ENCODE measurements around the gene SYTL3. TPM values are rescaled to one million over a fixed set of nuclear protein-coding genes. Genes with fewer than 3 reads are reported as not detected.

The SYTL3 gene
- total RNA-seq, 3 donors from 2014 or later (not counting 1 experiment from before 2014, with no cell fraction given), result 84.1 to 143 (median 89.0) TPM

GRCh38 chr6:158743033-158743651 is 93.3 kb downstream of the SYTL3 start:
- WGBS (ENCODE audit: insufficient coverage), result 97% methylated on average over 6 of the region's 6 CpGs
- intact Hi-C loops (cut with micrococcal nuclease), result no loop called here
- H3K27me3 Mint-ChIP-seq (ENCODE audit: low read depth in 2 of 2), result no peaks in the 10 kb centered on the region

DNA sequence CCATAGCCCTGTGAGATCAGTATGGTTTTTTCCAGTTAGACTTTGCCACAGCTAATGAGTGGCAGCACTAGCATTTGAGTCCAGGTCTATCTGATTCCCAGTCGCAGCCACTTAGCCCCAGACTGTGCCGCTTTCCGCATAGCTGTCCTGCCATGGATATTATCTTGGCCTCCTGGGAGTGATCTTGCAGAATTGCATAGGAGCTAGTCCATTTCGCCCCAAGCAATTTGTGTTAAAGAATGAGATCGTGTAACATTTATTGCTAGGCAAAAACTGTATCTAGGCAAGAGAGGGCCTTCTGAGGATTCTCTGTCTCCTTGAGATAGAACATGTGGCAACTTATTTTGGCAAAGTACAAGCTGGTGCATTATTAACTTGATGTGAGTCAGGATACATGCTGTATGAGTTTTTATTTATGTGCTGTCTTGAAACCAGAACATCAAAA is 95.2 kb downstream of the SYTL3 start:
- Histone ChIP-seq H3K4me3 (ENCODE audit: low read length) (no peak overlapping the region), H3K4me1 (ENCODE audit: control insufficient read depth, insufficient read depth, low read length) (no peaks in the 10 kb centered on the region), H3K27me3 (ENCODE audit: control insufficient read depth, insufficient read depth, low read length) (no peaks in the 10 kb centered on the region), H3K27ac (ENCODE audit: low read length) (no peak overlapping the region), H3K9me3 (ENCODE audit: control insufficient read depth, insufficient read depth, low read length) (no peaks in the 10 kb centered on the region), H3K36me3 (ENCODE audit: control insufficient read depth, insufficient read depth, low read length) (peaks cover 45% of the 10 kb centered on the region)
- TF ChIP-seq, protein P1, sequence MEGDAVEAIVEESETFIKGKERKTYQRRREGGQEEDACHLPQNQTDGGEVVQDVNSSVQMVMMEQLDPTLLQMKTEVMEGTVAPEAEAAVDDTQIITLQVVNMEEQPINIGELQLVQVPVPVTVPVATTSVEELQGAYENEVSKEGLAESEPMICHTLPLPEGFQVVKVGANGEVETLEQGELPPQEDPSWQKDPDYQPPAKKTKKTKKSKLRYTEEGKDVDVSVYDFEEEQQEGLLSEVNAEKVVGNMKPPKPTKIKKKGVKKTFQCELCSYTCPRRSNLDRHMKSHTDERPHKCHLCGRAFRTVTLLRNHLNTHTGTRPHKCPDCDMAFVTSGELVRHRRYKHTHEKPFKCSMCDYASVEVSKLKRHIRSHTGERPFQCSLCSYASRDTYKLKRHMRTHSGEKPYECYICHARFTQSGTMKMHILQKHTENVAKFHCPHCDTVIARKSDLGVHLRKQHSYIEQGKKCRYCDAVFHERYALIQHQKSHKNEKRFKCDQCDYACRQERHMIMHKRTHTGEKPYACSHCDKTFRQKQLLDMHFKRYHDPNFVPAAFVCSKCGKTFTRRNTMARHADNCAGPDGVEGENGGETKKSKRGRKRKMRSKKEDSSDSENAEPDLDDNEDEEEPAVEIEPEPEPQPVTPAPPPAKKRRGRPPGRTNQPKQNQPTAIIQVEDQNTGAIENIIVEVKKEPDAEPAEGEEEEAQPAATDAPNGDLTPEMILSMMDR (IDR thresholded peaks at IDR 0.05), result no peak
- Mint-ChIP-seq H3K27ac (no peak overlapping the region), H3K36me3 (peaks cover 32% of the 10 kb centered on the region), H3K4me3 (no peak overlapping the region), H3K9me3 (no peaks in the 10 kb centered on the region), H3K27me3 (ENCODE audit: low read depth in 2 of 2) (no peaks in the 10 kb centered on the region), H3K4me1 (no peaks in the 10 kb centered on the region)
- WGBS (ENCODE audit: insufficient coverage), result 98% methylated on average over 5 of the region's 5 CpGs
- ATAC-seq (no peak), DNase-seq (no peak)
- intact Hi-C loops (cut with micrococcal nuclease), result no loop called here

More at GRCh38 chr6:158743033-158743651, 93.3 kb downstream of the SYTL3 start:
- Histone ChIP-seq H3K4me3 (ENCODE audit: low read length) (no peak overlapping the region), H3K36me3 (ENCODE audit: control insufficient read depth, insufficient read depth, low read length) (peaks cover 43% of the 10 kb centered on the region), H3K4me1 (ENCODE audit: control insufficient read depth, insufficient read depth, low read length) (no peaks in the 10 kb centered on the region), H3K27ac (ENCODE audit: low read length) (no peak overlapping the region), H3K9me3 (ENCODE audit: control insufficient read depth, insufficient read depth, low read length) (peaks cover 3% of the 10 kb centered on the region), H3K27me3 (ENCODE audit: control insufficient read depth, insufficient read depth, low read length) (no peaks in the 10 kb centered on the region)
- DNase-seq (no peak), ATAC-seq (no peak)
- TF ChIP-seq, protein P1 (IDR thresholded peaks at IDR 0.05), result no peak
- Mint-ChIP-seq H3K4me3 (no peak overlapping the region), H3K36me3 (peaks cover 43% of the 10 kb centered on the region), H3K4me1 (peaks cover 0 to 4% of the 10 kb centered on the region in 2 donors), H3K9me3 (peaks cover 4 to 6% of the 10 kb centered on the region in 2 donors), H3K27ac (peak overlapping the region in 1 of 2 donors; percentile 7)

DNA sequence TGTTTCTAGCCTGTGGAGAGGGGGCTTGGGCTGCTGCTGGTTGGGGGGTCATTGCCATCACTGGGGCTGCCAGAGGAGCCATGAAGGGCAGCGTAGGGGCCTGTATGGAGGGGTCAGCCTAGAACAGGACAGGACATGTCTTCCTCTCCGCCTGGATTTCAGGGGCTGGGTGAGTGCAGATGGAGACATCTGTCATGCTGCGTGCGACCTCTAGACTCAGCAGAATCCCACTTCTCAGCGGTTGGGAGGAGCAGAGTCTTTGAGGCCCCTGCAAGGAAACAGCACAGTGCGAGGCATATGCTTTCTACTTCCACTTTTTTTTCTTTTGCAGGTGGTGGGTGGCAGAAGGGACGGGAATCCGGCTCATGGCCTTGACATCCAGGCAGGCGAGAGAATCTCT is 101.4 kb downstream of the SYTL3 start:
- peaks cover 0 to 6% of the 10 kb centered on the region in 2 donors for H3K4me1 Mint-ChIP-seq

More for the DNA sequence above, 101.4 kb downstream of the SYTL3 start:
- H3K36me3 Mint-ChIP-seq, result peaks cover 18% of the 10 kb centered on the region
- intact Hi-C loops (cut with micrococcal nuclease), result no loop called here
- no peaks in the 10 kb centered on the region for H3K9me3 Mint-ChIP-seq
- H3K27me3 Mint-ChIP-seq (ENCODE audit: low read depth in 2 of 2), result no peaks in the 10 kb centered on the region
- no peak overlapping the region for H3K27ac ChIP-seq (ENCODE audit: low read length)
- H3K36me3 ChIP-seq (ENCODE audit: control insufficient read depth, insufficient read depth, low read length), result peaks cover 42% of the 10 kb centered on the region
- no peak overlapping the region for H3K4me3 Mint-ChIP-seq
- DNase-seq, result no peak
- no peak for ATAC-seq
- no peaks in the 10 kb centered on the region for H3K9me3 ChIP-seq (ENCODE audit: control insufficient read depth, insufficient read depth, low read length)
- H3K27me3 ChIP-seq (ENCODE audit: control insufficient read depth, insufficient read depth, low read length), result no peaks in the 10 kb centered on the region
- no peak overlapping the region for H3K27ac Mint-ChIP-seq
- TF ChIP-seq, protein P1 (IDR thresholded peaks at IDR 0.05), result no peak
- no peaks in the 10 kb centered on the region for H3K4me1 ChIP-seq (ENCODE audit: control insufficient read depth, insufficient read depth, low read length)
- no peak overlapping the region for H3K4me3 ChIP-seq (ENCODE audit: low read length)
- 82% methylated on average over 9 of the region's 9 CpGs for WGBS (ENCODE audit: insufficient coverage)
